GM23338 (cell line): ENCODE measurements around the gene CTDSPL. TPM values are rescaled to one million over a fixed set of nuclear protein-coding genes. Genes with fewer than 3 reads are reported as not detected.

ENCODE experiments used
- ATAC-seq: fragments of 200-7000 bp; cut with Tn5 transposase; 3 replicates; pipeline ENCODE4 v1.9.1; 2020
- DNase-seq: peaks from one replicate; pipeline ENCODE4 v3.0.0-alpha.2; 2015; ENCODE audit warnings: low spot score
- H2AFZ ChIP-seq: fragments of 200-600 bp; sonication (generic); 2 replicates; pipeline ENCODE4 v1.8.0; 2016; ENCODE audit warnings: antibody characterized with exemption, mild to moderate bottlenecking, moderate library complexity
- H3F3A ChIP-seq: fragments of 200-600 bp; sonication (generic); replicated peaks from 2 replicates; pipeline ENCODE4 v1.8.0; 2017; ENCODE audit warnings: antibody characterized with exemption, mixed run types, low read depth
- H3K27ac ChIP-seq: fragments of 200-600 bp; sonication (generic); 2 replicates; pipeline ENCODE4 v1.6.1; 2016; ENCODE audit warnings: low read depth
- H3K27me3 ChIP-seq: fragments of 200-600 bp; sonication (generic); 2 replicates; pipeline ENCODE4 v1.8.0; 2016; ENCODE audit warnings: mild to moderate bottlenecking, mixed run types, moderate library complexity; ENCODE audit not compliant: insufficient read depth
- H3K36me3 ChIP-seq: fragments of 200-600 bp; sonication (generic); 2 replicates; pipeline ENCODE4 v1.8.0; 2016; ENCODE audit warnings: mild to moderate bottlenecking; ENCODE audit not compliant: insufficient read depth
- H3K4me1 ChIP-seq: fragments of 200-600 bp; sonication (generic); 2 replicates; pipeline ENCODE4 v1.8.0; 2016; ENCODE audit warnings: mild to moderate bottlenecking, moderate library complexity; ENCODE audit not compliant: insufficient read depth
- H3K4me2 ChIP-seq: fragments of 200-600 bp; sonication (generic); 2 replicates; pipeline ENCODE4 v1.7.1; 2017; ENCODE audit warnings: mixed run types
- H3K4me3 ChIP-seq: fragments of 200-600 bp; sonication (generic); 2 replicates; pipeline ENCODE4 v1.6.1; 2016; ENCODE audit warnings: mixed run types
- H3K79me2 ChIP-seq: fragments of 200-600 bp; sonication (generic); replicated peaks from 2 replicates; pipeline ENCODE4 v1.8.0; 2017; ENCODE audit warnings: mild to moderate bottlenecking; ENCODE audit not compliant: insufficient read depth
- H3K9me2 ChIP-seq: fragments of 200-600 bp; sonication (generic); 2 replicates; pipeline ENCODE4 v1.8.0; 2017; ENCODE audit not compliant: insufficient read depth
- H4K20me1 ChIP-seq: fragments of 200-600 bp; sonication (generic); replicated peaks from 2 replicates; pipeline ENCODE4 v1.8.0; 2017; ENCODE audit warnings: mild to moderate bottlenecking; ENCODE audit not compliant: insufficient read depth
- H3K27ac Mint-ChIP-seq: 2 replicates; pipeline ENCODE4 v1.8.0; 2020; ENCODE audit warnings: inconsistent platforms, mild to moderate bottlenecking, moderate library complexity, mixed read lengths
- H3K27me3 Mint-ChIP-seq: 3 replicates; pipeline ENCODE4 v1.8.0; 2022; ENCODE audit warnings: low read depth, mild to moderate bottlenecking, moderate library complexity, mixed read lengths, inconsistent platforms; ENCODE audit not compliant: insufficient read depth, poor library complexity
- H3K36me3 Mint-ChIP-seq: 3 replicates; pipeline ENCODE4 v1.8.0; 2021; ENCODE audit warnings: low read depth, mild to moderate bottlenecking, inconsistent platforms, moderate library complexity, mixed read lengths
- H3K4me1 Mint-ChIP-seq: 3 replicates; pipeline ENCODE4 v1.8.0; 2020; ENCODE audit warnings: mild to moderate bottlenecking, inconsistent platforms, mixed read lengths
- H3K4me3 Mint-ChIP-seq: 3 replicates; pipeline ENCODE4 v1.8.0; 2021; ENCODE audit warnings: moderate library complexity, mild to moderate bottlenecking, inconsistent platforms, mixed read lengths
- H3K9me3 Mint-ChIP-seq: 3 replicates; pipeline ENCODE4 v1.8.0; 2020; ENCODE audit warnings: moderate library complexity, mild to moderate bottlenecking, inconsistent platforms, mixed read lengths
- polyA plus RNA-seq: library from polyadenylated mRNA; unstranded; fragments of >200 nt; fragmentation: Nextera tagmentation; extraction: Ambion mirVana; gene quantifications from 2 replicates; pipeline ENCODE4 v1.2.1, GENCODE V29; 2016
- total RNA-seq: library from RNA; depleted of rRNA; stranded (reverse); fragments of >200 nt; shearing (Covaris generic); gene quantifications from 2 replicates; pipeline ENCODE4 v1.2.3, GENCODE V29; 2014
- TF ChIP-seq, protein P1 (sequence below): IDR thresholded peaks from one replicate; pipeline ENCODE4 v1.6.1; 2018; ENCODE audit warnings: antibody characterized with exemption; ENCODE audit not compliant: unreplicated experiment
- TF ChIP-seq, protein P2 (sequence below): fragments of 250-450 bp; sonication (Bioruptor Pico); IDR thresholded peaks from 2 replicates; pipeline ENCODE4 v1.5.0; 2020; ENCODE audit warnings: mild to moderate bottlenecking, moderate library complexity

The CTDSPL gene
- total and polyA plus RNA-seq, 2 experiments from 2014 or later, result 23.2 to 42.0 TPM

DNA sequence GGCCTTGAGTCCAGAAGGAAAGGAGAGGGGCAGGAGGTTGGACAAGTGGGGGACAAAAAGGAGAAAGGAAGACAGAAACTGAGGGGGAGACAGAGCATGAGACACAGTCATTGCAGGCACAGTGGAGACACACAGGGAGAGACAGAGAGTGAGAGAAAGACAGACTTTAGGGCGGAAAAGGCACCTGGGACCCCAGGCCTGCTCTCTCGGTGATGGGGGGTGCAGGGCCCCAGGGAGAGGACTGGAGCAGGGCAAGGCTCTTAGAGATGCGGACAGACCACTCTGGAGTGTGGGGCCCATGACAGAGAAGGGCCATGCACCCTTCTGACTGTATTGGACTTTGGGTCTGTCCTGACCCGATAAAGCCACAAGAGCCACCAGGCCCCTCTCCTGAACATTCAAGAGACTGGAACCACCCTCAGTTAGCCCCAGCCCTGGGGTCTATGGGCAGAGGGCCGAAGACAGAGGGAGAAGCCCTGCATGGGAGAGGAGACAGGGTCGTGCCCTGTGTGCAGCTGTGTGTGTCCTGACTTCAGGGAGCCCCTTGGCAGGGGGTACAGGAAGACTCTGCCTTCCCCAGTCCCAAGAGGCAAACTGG lies 155.3 kb downstream of the CTDSPL start:
- H3K27ac ChIP-seq, result no peak overlapping the region
- TF ChIP-seq, protein P1, sequence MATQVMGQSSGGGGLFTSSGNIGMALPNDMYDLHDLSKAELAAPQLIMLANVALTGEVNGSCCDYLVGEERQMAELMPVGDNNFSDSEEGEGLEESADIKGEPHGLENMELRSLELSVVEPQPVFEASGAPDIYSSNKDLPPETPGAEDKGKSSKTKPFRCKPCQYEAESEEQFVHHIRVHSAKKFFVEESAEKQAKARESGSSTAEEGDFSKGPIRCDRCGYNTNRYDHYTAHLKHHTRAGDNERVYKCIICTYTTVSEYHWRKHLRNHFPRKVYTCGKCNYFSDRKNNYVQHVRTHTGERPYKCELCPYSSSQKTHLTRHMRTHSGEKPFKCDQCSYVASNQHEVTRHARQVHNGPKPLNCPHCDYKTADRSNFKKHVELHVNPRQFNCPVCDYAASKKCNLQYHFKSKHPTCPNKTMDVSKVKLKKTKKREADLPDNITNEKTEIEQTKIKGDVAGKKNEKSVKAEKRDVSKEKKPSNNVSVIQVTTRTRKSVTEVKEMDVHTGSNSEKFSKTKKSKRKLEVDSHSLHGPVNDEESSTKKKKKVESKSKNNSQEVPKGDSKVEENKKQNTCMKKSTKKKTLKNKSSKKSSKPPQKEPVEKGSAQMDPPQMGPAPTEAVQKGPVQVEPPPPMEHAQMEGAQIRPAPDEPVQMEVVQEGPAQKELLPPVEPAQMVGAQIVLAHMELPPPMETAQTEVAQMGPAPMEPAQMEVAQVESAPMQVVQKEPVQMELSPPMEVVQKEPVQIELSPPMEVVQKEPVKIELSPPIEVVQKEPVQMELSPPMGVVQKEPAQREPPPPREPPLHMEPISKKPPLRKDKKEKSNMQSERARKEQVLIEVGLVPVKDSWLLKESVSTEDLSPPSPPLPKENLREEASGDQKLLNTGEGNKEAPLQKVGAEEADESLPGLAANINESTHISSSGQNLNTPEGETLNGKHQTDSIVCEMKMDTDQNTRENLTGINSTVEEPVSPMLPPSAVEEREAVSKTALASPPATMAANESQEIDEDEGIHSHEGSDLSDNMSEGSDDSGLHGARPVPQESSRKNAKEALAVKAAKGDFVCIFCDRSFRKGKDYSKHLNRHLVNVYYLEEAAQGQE, result no peak
- TF ChIP-seq, protein P2, sequence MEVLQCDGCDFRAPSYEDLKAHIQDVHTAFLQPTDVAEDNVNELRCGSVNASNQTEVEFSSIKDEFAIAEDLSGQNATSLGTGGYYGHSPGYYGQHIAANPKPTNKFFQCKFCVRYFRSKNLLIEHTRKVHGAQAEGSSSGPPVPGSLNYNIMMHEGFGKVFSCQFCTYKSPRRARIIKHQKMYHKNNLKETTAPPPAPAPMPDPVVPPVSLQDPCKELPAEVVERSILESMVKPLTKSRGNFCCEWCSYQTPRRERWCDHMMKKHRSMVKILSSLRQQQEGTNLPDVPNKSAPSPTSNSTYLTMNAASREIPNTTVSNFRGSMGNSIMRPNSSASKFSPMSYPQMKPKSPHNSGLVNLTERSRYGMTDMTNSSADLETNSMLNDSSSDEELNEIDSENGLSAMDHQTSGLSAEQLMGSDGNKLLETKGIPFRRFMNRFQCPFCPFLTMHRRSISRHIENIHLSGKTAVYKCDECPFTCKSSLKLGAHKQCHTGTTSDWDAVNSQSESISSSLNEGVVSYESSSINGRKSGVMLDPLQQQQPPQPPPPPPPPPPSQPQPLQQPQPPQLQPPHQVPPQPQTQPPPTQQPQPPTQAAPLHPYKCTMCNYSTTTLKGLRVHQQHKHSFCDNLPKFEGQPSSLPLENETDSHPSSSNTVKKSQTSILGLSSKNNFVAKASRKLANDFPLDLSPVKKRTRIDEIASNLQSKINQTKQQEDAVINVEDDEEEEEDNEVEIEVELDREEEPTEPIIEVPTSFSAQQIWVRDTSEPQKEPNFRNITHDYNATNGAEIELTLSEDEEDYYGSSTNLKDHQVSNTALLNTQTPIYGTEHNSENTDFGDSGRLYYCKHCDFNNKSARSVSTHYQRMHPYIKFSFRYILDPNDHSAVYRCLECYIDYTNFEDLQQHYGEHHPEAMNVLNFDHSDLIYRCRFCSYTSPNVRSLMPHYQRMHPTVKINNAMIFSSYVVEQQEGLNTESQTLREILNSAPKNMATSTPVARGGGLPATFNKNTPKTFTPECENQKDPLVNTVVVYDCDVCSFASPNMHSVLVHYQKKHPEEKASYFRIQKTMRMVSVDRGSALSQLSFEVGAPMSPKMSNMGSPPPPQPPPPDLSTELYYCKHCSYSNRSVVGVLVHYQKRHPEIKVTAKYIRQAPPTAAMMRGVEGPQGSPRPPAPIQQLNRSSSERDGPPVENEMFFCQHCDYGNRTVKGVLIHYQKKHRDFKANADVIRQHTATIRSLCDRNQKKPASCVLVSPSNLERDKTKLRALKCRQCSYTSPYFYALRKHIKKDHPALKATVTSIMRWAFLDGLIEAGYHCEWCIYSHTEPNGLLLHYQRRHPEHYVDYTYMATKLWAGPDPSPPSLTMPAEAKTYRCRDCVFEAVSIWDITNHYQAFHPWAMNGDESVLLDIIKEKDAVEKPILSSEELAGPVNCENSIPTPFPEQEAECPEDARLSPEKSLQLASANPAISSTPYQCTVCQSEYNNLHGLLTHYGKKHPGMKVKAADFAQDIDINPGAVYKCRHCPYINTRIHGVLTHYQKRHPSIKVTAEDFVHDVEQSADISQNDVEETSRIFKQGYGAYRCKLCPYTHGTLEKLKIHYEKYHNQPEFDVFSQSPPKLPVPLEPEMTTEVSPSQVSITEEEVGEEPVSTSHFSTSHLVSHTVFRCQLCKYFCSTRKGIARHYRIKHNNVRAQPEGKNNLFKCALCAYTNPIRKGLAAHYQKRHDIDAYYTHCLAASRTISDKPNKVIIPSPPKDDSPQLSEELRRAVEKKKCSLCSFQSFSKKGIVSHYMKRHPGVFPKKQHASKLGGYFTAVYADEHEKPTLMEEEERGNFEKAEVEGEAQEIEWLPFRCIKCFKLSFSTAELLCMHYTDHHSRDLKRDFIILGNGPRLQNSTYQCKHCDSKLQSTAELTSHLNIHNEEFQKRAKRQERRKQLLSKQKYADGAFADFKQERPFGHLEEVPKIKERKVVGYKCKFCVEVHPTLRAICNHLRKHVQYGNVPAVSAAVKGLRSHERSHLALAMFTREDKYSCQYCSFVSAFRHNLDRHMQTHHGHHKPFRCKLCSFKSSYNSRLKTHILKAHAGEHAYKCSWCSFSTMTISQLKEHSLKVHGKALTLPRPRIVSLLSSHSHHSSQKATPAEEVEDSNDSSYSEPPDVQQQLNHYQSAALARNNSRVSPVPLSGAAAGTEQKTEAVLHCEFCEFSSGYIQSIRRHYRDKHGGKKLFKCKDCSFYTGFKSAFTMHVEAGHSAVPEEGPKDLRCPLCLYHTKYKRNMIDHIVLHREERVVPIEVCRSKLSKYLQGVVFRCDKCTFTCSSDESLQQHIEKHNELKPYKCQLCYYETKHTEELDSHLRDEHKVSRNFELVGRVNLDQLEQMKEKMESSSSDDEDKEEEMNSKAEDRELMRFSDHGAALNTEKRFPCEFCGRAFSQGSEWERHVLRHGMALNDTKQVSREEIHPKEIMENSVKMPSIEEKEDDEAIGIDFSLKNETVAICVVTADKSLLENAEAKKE, result no peak
- no peak overlapping the region for H3K4me2 ChIP-seq
- Mint-ChIP-seq H3K36me3 (peaks cover 28% of the 10 kb centered on the region), H3K4me3 (no peak overlapping the region), H3K4me1 (no peaks in the 10 kb centered on the region), H3K27me3 (peaks cover 15% of the 10 kb centered on the region), H3K27ac (no peak overlapping the region), H3K9me3 (no peaks in the 10 kb centered on the region)
- H4K20me1 ChIP-seq, result no peaks in the 10 kb centered on the region; the same call in 1 of the 2 replicates
- no peaks in the 10 kb centered on the region for H3K27me3 ChIP-seq
- H3K4me1 ChIP-seq, result no peaks in the 10 kb centered on the region
- H3K79me2 ChIP-seq, result no peaks in the 10 kb centered on the region
- ATAC-seq (no peak), DNase-seq (no peak)
- no peaks in the 10 kb centered on the region for H3F3A ChIP-seq
- H3K4me3 ChIP-seq, result no peak overlapping the region
- H3K36me3 ChIP-seq, result 0 out of 2 replicates have a peak, but pooled peaks cover 3% of the 10 kb centered on the region
- no peak overlapping the region for H2AFZ ChIP-seq
- H3K9me2 ChIP-seq, result no peaks in the 10 kb centered on the region
